ENCODE results near the gene PADI4.

DNA sequence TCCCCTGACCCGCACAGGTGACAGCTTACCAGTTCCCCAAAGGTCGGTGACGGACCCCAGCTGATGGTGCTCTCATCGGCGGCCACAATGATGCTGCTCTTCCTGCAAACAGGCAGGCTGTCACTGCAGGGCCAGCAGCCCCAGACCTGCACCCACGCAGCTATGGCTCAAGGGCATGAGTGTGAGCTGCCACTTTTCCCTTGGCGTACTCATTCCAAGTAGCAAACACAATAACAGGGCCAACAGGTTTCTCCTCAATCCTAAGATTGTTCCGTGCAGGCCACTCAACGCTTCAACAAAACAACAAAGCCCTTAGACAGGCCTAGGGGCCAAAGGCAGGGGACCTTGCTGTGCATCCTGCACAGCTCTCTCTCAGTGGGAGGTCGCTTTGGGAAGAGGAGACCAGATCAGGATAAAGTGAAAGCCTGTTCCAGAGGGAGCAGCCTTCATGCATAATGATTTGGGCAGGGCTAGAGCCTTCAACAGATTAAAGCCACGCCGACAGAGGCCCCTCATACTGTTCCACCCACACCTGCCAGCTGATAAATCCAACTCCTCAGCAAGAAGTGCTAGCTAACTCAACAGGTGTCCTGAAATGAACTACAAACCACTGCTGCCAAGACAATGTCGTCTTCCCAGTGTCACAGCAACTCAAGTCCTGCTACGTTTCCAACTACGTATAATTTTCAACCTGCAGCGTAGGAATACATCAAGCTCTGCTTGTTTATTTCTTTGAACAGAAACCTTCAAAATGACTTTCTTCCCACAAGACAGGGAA, 104.3 kb downstream of the PADI4 start:
- TF ChIP-seq, protein P1, sequence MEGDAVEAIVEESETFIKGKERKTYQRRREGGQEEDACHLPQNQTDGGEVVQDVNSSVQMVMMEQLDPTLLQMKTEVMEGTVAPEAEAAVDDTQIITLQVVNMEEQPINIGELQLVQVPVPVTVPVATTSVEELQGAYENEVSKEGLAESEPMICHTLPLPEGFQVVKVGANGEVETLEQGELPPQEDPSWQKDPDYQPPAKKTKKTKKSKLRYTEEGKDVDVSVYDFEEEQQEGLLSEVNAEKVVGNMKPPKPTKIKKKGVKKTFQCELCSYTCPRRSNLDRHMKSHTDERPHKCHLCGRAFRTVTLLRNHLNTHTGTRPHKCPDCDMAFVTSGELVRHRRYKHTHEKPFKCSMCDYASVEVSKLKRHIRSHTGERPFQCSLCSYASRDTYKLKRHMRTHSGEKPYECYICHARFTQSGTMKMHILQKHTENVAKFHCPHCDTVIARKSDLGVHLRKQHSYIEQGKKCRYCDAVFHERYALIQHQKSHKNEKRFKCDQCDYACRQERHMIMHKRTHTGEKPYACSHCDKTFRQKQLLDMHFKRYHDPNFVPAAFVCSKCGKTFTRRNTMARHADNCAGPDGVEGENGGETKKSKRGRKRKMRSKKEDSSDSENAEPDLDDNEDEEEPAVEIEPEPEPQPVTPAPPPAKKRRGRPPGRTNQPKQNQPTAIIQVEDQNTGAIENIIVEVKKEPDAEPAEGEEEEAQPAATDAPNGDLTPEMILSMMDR (IDR thresholded peaks at IDR 0.05), result no peak
- no peak for TF ChIP-seq POLR2A (IDR thresholded peaks at IDR 0.05)
